SK-N-SH treated with all-trans-retinoic acid at 6 μM for 48 hours (cell line): ENCODE results near the gene RGL3.

ENCODE experiments used
- BACH2 ChIP-seq: fragments of 250-450 bp; sonication (Bioruptor Pico); IDR thresholded peaks from 2 replicates; pipeline ENCODE4 v1.9.0; 2021; ENCODE audit warnings: mild to moderate bottlenecking, borderline replicate concordance
- CSDC2 ChIP-seq: fragments of 250-450 bp; sonication (Bioruptor Pico); IDR thresholded peaks from 2 replicates; pipeline ENCODE4 v1.5.0; 2020; ENCODE audit warnings: mild to moderate bottlenecking, moderate library complexity
- CSRNP3 ChIP-seq: fragments of 250-450 bp; sonication (Bioruptor Pico); IDR thresholded peaks from 2 replicates; pipeline ENCODE4 v1.5.1; 2021; ENCODE audit warnings: mild to moderate bottlenecking, moderate library complexity
- GLIS3 ChIP-seq: fragments of 250-450 bp; sonication (Bioruptor Pico); IDR thresholded peaks from 2 replicates; pipeline ENCODE4 v1.5.0; 2020; ENCODE audit warnings: mild to moderate bottlenecking, moderate library complexity
- OSR1 ChIP-seq: fragments of 250-450 bp; sonication (Bioruptor Pico); IDR thresholded peaks from 2 replicates; pipeline ENCODE4 v1.8.0; 2022; ENCODE audit warnings: moderate library complexity, mild to moderate bottlenecking, inconsistent platforms
- PATZ1 ChIP-seq: fragments of 250-450 bp; sonication (Bioruptor Pico); IDR thresholded peaks from 2 replicates; pipeline ENCODE4 v1.8.0; 2020; ENCODE audit warnings: mild to moderate bottlenecking, moderate library complexity, borderline replicate concordance
- PPARA ChIP-seq: fragments of 250-450 bp; sonication (Bioruptor Pico); IDR thresholded peaks from 2 replicates; pipeline ENCODE4 v1.5.0; 2020; ENCODE audit warnings: mild to moderate bottlenecking, borderline replicate concordance
- RARB ChIP-seq: fragments of 250-450 bp; sonication (Bioruptor Pico); IDR thresholded peaks from 2 replicates; pipeline ENCODE4 v1.8.0; 2021; ENCODE audit warnings: mild to moderate bottlenecking, moderate library complexity
- SNAI2 ChIP-seq: fragments of 250-450 bp; sonication (Bioruptor Pico); IDR thresholded peaks from 2 replicates; pipeline ENCODE4 v1.5.0; 2020; ENCODE audit warnings: mild to moderate bottlenecking, moderate library complexity
- TCF4 ChIP-seq: fragments of 250-450 bp; sonication (Bioruptor Pico); IDR thresholded peaks from 2 replicates; pipeline ENCODE4 v1.8.0; 2021; ENCODE audit warnings: mild to moderate bottlenecking, moderate library complexity, borderline replicate concordance
- TOX ChIP-seq: fragments of 250-450 bp; sonication (Bioruptor Pico); IDR thresholded peaks from 2 replicates; pipeline ENCODE4 v1.8.0; 2021; ENCODE audit warnings: mild to moderate bottlenecking, moderate library complexity, borderline replicate concordance
- ZFP3 ChIP-seq: fragments of 250-450 bp; sonication (Bioruptor Pico); IDR thresholded peaks from 2 replicates; pipeline ENCODE4 v1.5.0; 2020; ENCODE audit warnings: mild to moderate bottlenecking, moderate library complexity
- ZNF565 ChIP-seq: fragments of 450-650 bp; formaldehyde crosslinking; conservative IDR thresholded peaks from 2 replicates; pipeline ENCODE4 v1.5.0; 2020; ENCODE audit warnings: low read depth, mild to moderate bottlenecking, moderate library complexity

- TF ChIP-seq PATZ1 (CRISPR knock-in tag) (no peak), SNAI2 (no peak), TCF4 (no peak), ZFP3 (no peak), ZNF565 (no peak), TOX (CRISPR knock-in tag) (no peak), CSDC2 (CRISPR knock-in tag) (no peak), PPARA (no peak), RARB (no peak), OSR1 (CRISPR knock-in tag) (no peak), CSRNP3 (CRISPR knock-in tag) (no peak), GLIS3 (CRISPR knock-in tag) (no peak), BACH2 (CRISPR knock-in tag) (no peak)
Measured at GRCh38 chr19:11416346-11417052, 2.6 kb downstream of the RGL3 start.
